GM12878 (cell line): ENCODE results near the gene PCSK5. TPM values are rescaled to one million over a fixed set of nuclear protein-coding genes. Genes with fewer than 3 reads are reported as not detected.

Experiments
- ATAC-seq: fragments of 200-7000 bp; cut with Tn5 transposase; 3 replicates; pipeline ENCODE4 v1.9.1; 2020; ENCODE audit warnings: mild to moderate bottlenecking, moderate library complexity
- BruUV-seq: library from RNA; stranded (reverse); fragments of 400-500 nt; replicated peaks from 2 replicates; lab custom pipeline; 2021; lab: Mats Ljungman, UMichigan
- CTCF ChIA-PET: fragments of 300-600 bp; sonication (Branson Sonifier 250); formaldehyde crosslinking; extraction: SDS; loops from one replicate; lab custom pipeline; 2021; ENCODE audit warnings: inconsistent platforms; lab: Yijun Ruan, JAX
- POLR2A ChIA-PET: fragments of 350-600 bp; formaldehyde crosslinking; extraction: SDS; loops from one replicate; lab custom pipeline; 2021; ENCODE audit warnings: inconsistent platforms; lab: Charles Lee
- RAD21 ChIA-PET: fragments of 300-600 bp; sonication (Branson Sonifier 250); formaldehyde crosslinking; loops from one replicate; lab custom pipeline; 2023; ENCODE audit warnings: antibody characterized with exemption; ENCODE audit not compliant: unreplicated experiment; lab: Charles Lee
- SMC1A ChIA-PET: fragments of 300-600 bp; sonication (Branson Sonifier 250); formaldehyde crosslinking; loops from one replicate; lab custom pipeline; 2023; ENCODE audit not compliant: unreplicated experiment, uncharacterized antibody; lab: Charles Lee
- DNase-seq: peaks from one replicate; pipeline ENCODE4 v3.0.0-alpha.2; 2011; ENCODE audit warnings: low read depth, low spot score
- FAIRE-seq: peaks from 3 replicates; lab custom pipeline; 2011; peaks lifted over from hg19 to GRCh38; lab: Jason Lieb, UNC
- H2AFZ ChIP-seq: 2 replicates; pipeline ENCODE4 v1.6.0; 2011; ENCODE audit warnings: low read depth, low read length, control low read depth; ENCODE audit not compliant: control insufficient read depth
- H3K27ac ChIP-seq: 2 replicates; pipeline ENCODE4 v1.5.1; 2011; ENCODE audit warnings: control low read depth; ENCODE audit not compliant: control insufficient read depth, insufficient read depth
- H3K27me3 ChIP-seq, 2 experiments: replicated peaks in 1 of 2; 2 replicates each; pipeline versions ENCODE4 v1.6.0 to v1.6.1; 2011; ENCODE audit warnings: low read length in 1 of 2; ENCODE audit not compliant: control insufficient read depth in 2 of 2, insufficient read depth in 2 of 2
- H3K36me3 ChIP-seq, 2 experiments: 2 replicates each; pipeline ENCODE4 v1.5.1; 2011; ENCODE audit warnings: low read length in 1 of 2; ENCODE audit not compliant: control insufficient read depth in 2 of 2, insufficient read depth in 2 of 2
- H3K4me1 ChIP-seq: 2 replicates; pipeline ENCODE4 v1.6.1; 2011; ENCODE audit warnings: mild to moderate bottlenecking, low read length, moderate library complexity, mixed read lengths; ENCODE audit not compliant: control insufficient read depth, insufficient read depth
- H3K4me2 ChIP-seq: 2 replicates; pipeline ENCODE4 v1.6.0; 2011; ENCODE audit warnings: control low read depth; ENCODE audit not compliant: control insufficient read depth, insufficient read depth
- H3K4me3 ChIP-seq: fragments of 200-600 bp; sonication (generic); 2 replicates; pipeline ENCODE4 v1.5.1; 2016
- H3K79me2 ChIP-seq: 2 replicates; pipeline ENCODE4 v1.6.0; 2011; ENCODE audit warnings: low read length; ENCODE audit not compliant: control insufficient read depth, insufficient read depth
- H3K9ac ChIP-seq: 2 replicates; pipeline ENCODE4 v1.8.0; 2011; ENCODE audit warnings: low read length, control low read depth, mixed read lengths; ENCODE audit not compliant: control insufficient read depth, insufficient read depth
- H3K9me3 ChIP-seq: replicated peaks from 3 replicates; pipeline ENCODE4 v1.5.1; 2011; ENCODE audit warnings: mild to moderate bottlenecking, low read length; ENCODE audit not compliant: control insufficient read depth, insufficient read depth
- H4K20me1 ChIP-seq: 2 replicates; pipeline ENCODE4 v1.6.0; 2011; ENCODE audit not compliant: control insufficient read depth, insufficient read depth
- BCLAF1 ChIP-seq: fragments of 450-650 bp; IDR thresholded peaks from 2 replicates; pipeline ENCODE4 v1.6.1; 2017; ENCODE audit warnings: antibody characterized with exemption, mild to moderate bottlenecking, moderate library complexity
- CTCF ChIP-seq, 3 experiments: IDR thresholded peaks in 2 of 3; conservative IDR thresholded peaks in 1 of 3; 2 replicates each; pipeline ENCODE4 v1.5.1; 2011; ENCODE audit warnings: low read depth in 3 of 3, low read length in 3 of 3, mild to moderate bottlenecking in 3 of 3, control low read depth in 2 of 3, moderate library complexity in 2 of 3, inconsistent platforms in 1 of 3, mixed read lengths in 1 of 3; ENCODE audit not compliant: control insufficient read depth in 2 of 3, insufficient read depth in 1 of 3; ENCODE audit errors: extremely low read depth in 1 of 3
- E2F8 ChIP-seq: fragments of 450-650 bp; IDR thresholded peaks from 2 replicates; pipeline ENCODE4 v1.6.1; 2018; ENCODE audit warnings: mild to moderate bottlenecking, low read depth, moderate library complexity; ENCODE audit not compliant: partially characterized antibody
- ELK1 ChIP-seq: IDR thresholded peaks from 2 replicates; pipeline ENCODE4 v1.6.1; 2012; ENCODE audit warnings: low read depth, low read length, improper control_type of control experiment
- GABPA ChIP-seq: IDR thresholded peaks from 2 replicates; pipeline ENCODE4 v1.6.1; 2014; ENCODE audit warnings: antibody characterized with exemption, low read depth, mild to moderate bottlenecking, inconsistent platforms
- RBBP5 ChIP-seq: fragments of 200-600 bp; sonication (generic); conservative IDR thresholded peaks from 2 replicates; pipeline ENCODE4 v1.6.1; 2016
- SP1 ChIP-seq: IDR thresholded peaks from one replicate; pipeline ENCODE4 v1.6.1; 2011; ENCODE audit warnings: low read depth, low read length
- SREBF2 ChIP-seq: IDR thresholded peaks from 2 replicates; pipeline ENCODE4 v1.6.1; 2012; ENCODE audit warnings: mild to moderate bottlenecking, low read length
- TAF1 ChIP-seq: IDR thresholded peaks from 2 replicates; pipeline ENCODE4 v1.6.1; 2011; ENCODE audit warnings: mild to moderate bottlenecking, low read depth, low read length, borderline replicate concordance
- TCF7 ChIP-seq: IDR thresholded peaks from 2 replicates; pipeline ENCODE4 v1.6.1; 2014; ENCODE audit warnings: antibody characterized with exemption, borderline replicate concordance
- USF1 ChIP-seq: IDR thresholded peaks from 2 replicates; pipeline ENCODE4 v1.6.1; 2011; ENCODE audit warnings: borderline replicate concordance, low read depth, mild to moderate bottlenecking, moderate library complexity, mixed read lengths, low read length; ENCODE audit not compliant: insufficient read depth; ENCODE audit errors: extremely low read length
- WGBS: methylation state at CpG from one replicate; pipeline ENCODE4 v1.1.6; 2016; ENCODE audit warnings: low lambda C conversion rate; ENCODE audit not compliant: insufficient replicate concordance, insufficient coverage; ENCODE audit errors: missing lambda C conversion rate; 5-methylcytosine and 5-hydroxymethylcytosine counted together
- in situ Hi-C: fragments of 300-500 bp; cut with MboI; formaldehyde crosslinking; loops from 9 replicates; pipeline ENCODE4 v1.14.3; 2018; ENCODE audit warnings: mixed read lengths
- intact Hi-C: fragments of 100-400 bp; cut with micrococcal nuclease; formaldehyde crosslinking; loops from one replicate; pipeline ENCODE4 v1.14.2; 2022; ENCODE audit not compliant: unreplicated experiment
- polyA plus RNA-seq, 11 experiments: library from polyadenylated mRNA; depleted of rRNA in 4 of 11; unstranded in 6 of 11; stranded (reverse) in 5 of 11; fragments of >200 nt; fragmentation: Nextera tagmentation in 4 of 11; fragmentation: Illumina TruSeq in 1 of 11; extraction: Ambion mirVana in 4 of 11; extraction: Trizol in 1 of 11; gene quantifications; 1 replicate in 1 of 11; 2 replicates in 10 of 11; pipeline versions ENCODE4 v1.2.1 to v1.2.3, GENCODE V29; 2011 to 2016; ENCODE audit warnings: inconsistent platforms in 2 of 11, missing spikeins in 2 of 11, low read depth in 1 of 11
- total RNA-seq, 4 experiments: library from RNA; depleted of rRNA in 3 of 4; stranded (reverse); fragments of >200 nt in 3 of 4; fragmentation: Illumina TruSeq in 1 of 4; extraction: Trizol in 1 of 4; gene quantifications; 2 replicates each; pipeline versions ENCODE4 v1.2.1 to v1.2.3, GENCODE V29; 2013 to 2021

PCSK5 gene
- total and polyA plus RNA-seq, 10 of the 15 experiments (the other 5 are each of a cell fraction or from before 2014, with no cell fraction given): 0.01 to 0.13 (median 0.04) TPM; not detected in 3

GRCh38 chr9:76153339-76153738, 262.9 kb downstream of the PCSK5 start:
- H3K36me3 ChIP-seq: no peaks in the 10 kb centered on the region
- DNase-seq (no peak), FAIRE-seq (no peak), ATAC-seq (no peak)
- H4K20me1 ChIP-seq: no peaks in the 10 kb centered on the region
- intact Hi-C loops: no loop called here
- RAD21 ChIA-PET: no interaction called here
- H3K27ac ChIP-seq: no peak overlapping the region
- H3K9ac ChIP-seq: no peak overlapping the region
- no peak overlapping the region for H3K4me2 ChIP-seq
- no peak overlapping the region for H3K4me3 ChIP-seq
- no TSS peak for BruUV-seq
- SMC1A ChIA-PET: no interaction called here
- CTCF ChIA-PET: no interaction called here
- POLR2A ChIA-PET: no interaction called here
- H3K9me3 ChIP-seq: no peaks in the 10 kb centered on the region
- no peak overlapping the region for H2AFZ ChIP-seq
- no peaks in the 10 kb centered on the region; the same call in none of the 2 replicates for H3K4me1 ChIP-seq
- 17% methylated on average over 6 of the region's 6 CpGs for WGBS
- no peaks in the 10 kb centered on the region; a peak in 1 of 4 replicates for H3K27me3 ChIP-seq
- no peaks in the 10 kb centered on the region for H3K79me2 ChIP-seq
- in situ Hi-C loops: no loop called here
- TF ChIP-seq BCLAF1 (no peak), SP1 (no peak), ELK1 (no peak), E2F8 (no peak), TAF1 (no peak), RBBP5 (no peak), GABPA (no peak), TCF7 (no peak), USF1 (no peak), CTCF (IDR thresholded peaks at IDR 0.05 in 2 of 3, conservative IDR thresholded peaks at IDR 0.05 in 1 of 3; ENCODE audit: control insufficient read depth in 2 of 3, extremely low read depth in 1 of 3, insufficient read depth in 1 of 3, low read depth in 3 of 3, low read length in 3 of 3) (no peak), SREBF2 (no peak)
